GM12878 (cell line): ENCODE measurements around the gene STAT5A.
"Not testable (repeated sequence)": the region's sequence is repeated elsewhere in the genome, so short reads cannot be mapped to it uniquely, and the experiment has no call there.

Experiments
- CTCF ChIP-seq, 3 experiments: IDR thresholded peaks in 2 of 3; conservative IDR thresholded peaks in 1 of 3; 2 replicates each; pipeline ENCODE4 v1.5.1; 2011; ENCODE audit warnings: low read depth in 3 of 3, low read length in 3 of 3, mild to moderate bottlenecking in 3 of 3, control low read depth in 2 of 3, moderate library complexity in 2 of 3, inconsistent platforms in 1 of 3, mixed read lengths in 1 of 3; ENCODE audit not compliant: control insufficient read depth in 2 of 3, insufficient read depth in 1 of 3; ENCODE audit errors: extremely low read depth in 1 of 3
- IRF3 ChIP-seq: fragments of 450-650 bp; IDR thresholded peaks from 2 replicates; pipeline ENCODE4 v1.6.1; 2014; ENCODE audit warnings: mild to moderate bottlenecking
- POLR2A ChIP-seq: IDR thresholded peaks from 2 replicates; pipeline ENCODE4 v1.6.1; 2011; ENCODE audit warnings: low read depth, mild to moderate bottlenecking, low read length
- POLR2AphosphoS5 ChIP-seq: IDR thresholded peaks from 2 replicates; pipeline ENCODE4 v1.6.1; 2011; ENCODE audit warnings: mild to moderate bottlenecking, low read length, inconsistent platforms
- RBBP5 ChIP-seq: fragments of 200-600 bp; sonication (generic); conservative IDR thresholded peaks from 2 replicates; pipeline ENCODE4 v1.6.1; 2016
- SIX5 ChIP-seq: IDR thresholded peaks from 2 replicates; pipeline ENCODE4 v1.6.1; 2011; ENCODE audit warnings: mild to moderate bottlenecking, low read depth, low read length, moderate library complexity; ENCODE audit not compliant: severe bottlenecking
- ZNF274 ChIP-seq: IDR thresholded peaks from one replicate; pipeline ENCODE4 v1.8.0; 2011; ENCODE audit not compliant: insufficient read length, insufficient read depth
- ZNF384 ChIP-seq: IDR thresholded peaks from 2 replicates; pipeline ENCODE4 v1.6.1; 2012; ENCODE audit warnings: low read depth, mild to moderate bottlenecking, low read length, improper control_type of control experiment, borderline replicate concordance
- TF ChIP-seq, protein P1 (sequence below): IDR thresholded peaks from 2 replicates; pipeline ENCODE4 v1.6.1; 2011; ENCODE audit warnings: low read depth, low read length, improper control_type of control experiment, borderline replicate concordance

GRCh38 chr17:42244116-42244515 lies 44.2 kb upstream of the STAT5A start:
- not testable (repeated sequence) for TF ChIP-seq CTCF (IDR thresholded peaks at IDR 0.05 in 2 of 3, conservative IDR thresholded peaks at IDR 0.05 in 1 of 3; ENCODE audit: control insufficient read depth in 2 of 3, extremely low read depth in 1 of 3, insufficient read depth in 1 of 3, low read depth in 3 of 3, low read length in 3 of 3); RBBP5; SIX5; IRF3; POLR2A; ZNF384; ZNF274; POLR2AphosphoS5
- TF ChIP-seq, protein P1, sequence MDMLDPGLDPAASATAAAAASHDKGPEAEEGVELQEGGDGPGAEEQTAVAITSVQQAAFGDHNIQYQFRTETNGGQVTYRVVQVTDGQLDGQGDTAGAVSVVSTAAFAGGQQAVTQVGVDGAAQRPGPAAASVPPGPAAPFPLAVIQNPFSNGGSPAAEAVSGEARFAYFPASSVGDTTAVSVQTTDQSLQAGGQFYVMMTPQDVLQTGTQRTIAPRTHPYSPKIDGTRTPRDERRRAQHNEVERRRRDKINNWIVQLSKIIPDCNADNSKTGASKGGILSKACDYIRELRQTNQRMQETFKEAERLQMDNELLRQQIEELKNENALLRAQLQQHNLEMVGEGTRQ: not testable (repeated sequence)
